ENCODE results near the gene ITPR2.
"Not testable (repeated sequence)": the region's sequence is repeated elsewhere in the genome, so short reads cannot be mapped to it uniquely, and the experiment has no call there.

The ITPR2 gene

GRCh38 chr12:26832822-26833742 is at the start of gene ITPR2:
Gene ITPR2, minus strand, starts transcription at chr12:26833194. Its CDS starts 413 bp downstream, at chr12:26832781.
- peak; percentile 99 for DNase-seq

GRCh38 chr12:26880625-26881024 is 47.6 kb upstream of the ITPR2 start:
- DNase-seq = no peak

GRCh38 chr12:26878661-26879119 is 45.7 kb upstream of the ITPR2 start:
- no peak for DNase-seq

GRCh38 chr12:26874501-26875296 is 41.7 kb upstream of the ITPR2 start:
- DNase-seq = no peak

GRCh38 chr12:26872625-26873024 is 39.6 kb upstream of the ITPR2 start:
- DNase-seq = no peak

GRCh38 chr12:26871985-26872384 is 39.0 kb upstream of the ITPR2 start:
- no peak for DNase-seq

- peak; percentile 82 for DNase-seq
Measured at GRCh38 chr12:26870491-26871419, 37.8 kb upstream of the ITPR2 start.

- peak; percentile 61 for DNase-seq
Measured at GRCh38 chr12:26869908-26870459, 37.0 kb upstream of the ITPR2 start.

- DNase-seq = no peak
Measured at GRCh38 chr12:26869104-26869494, 36.1 kb upstream of the ITPR2 start.

- no peak for DNase-seq
Measured at GRCh38 chr12:26868447-26869103, 35.6 kb upstream of the ITPR2 start.

GRCh38 chr12:26867080-26867479 is 34.1 kb upstream of the ITPR2 start:
- no peak for DNase-seq

- DNase-seq = no peak
Measured at GRCh38 chr12:26863515-26863914, 30.5 kb upstream of the ITPR2 start.

GRCh38 chr12:26862787-26863186 is 29.8 kb upstream of the ITPR2 start:
- not testable (repeated sequence) for DNase-seq

- no peak for DNase-seq
Measured at GRCh38 chr12:26861690-26862089, 28.7 kb upstream of the ITPR2 start.

GRCh38 chr12:26857465-26858176 is 24.6 kb upstream of the ITPR2 start:
- DNase-seq = peak; percentile 90

GRCh38 chr12:26855337-26855736 is 22.3 kb upstream of the ITPR2 start:
- no peak for DNase-seq

GRCh38 chr12:26854031-26854390 is 21.0 kb upstream of the ITPR2 start:
- DNase-seq = no peak

- peak; percentile 75 for DNase-seq
Measured at GRCh38 chr12:26853303-26854030, 20.5 kb upstream of the ITPR2 start.

GRCh38 chr12:26851031-26851809 is 18.2 kb upstream of the ITPR2 start:
- no peak for DNase-seq
